ENCODE measurements around the gene TCEAL9.
"Not testable (repeated sequence)": the region's sequence is repeated elsewhere in the genome, so short reads cannot be mapped to it uniquely, and the experiment has no call there.

The TCEAL9 gene

GRCh38 chrX:103369479-103369878, 13.2 kb downstream of the TCEAL9 start:
- DNase-seq = no peak
- in situ Hi-C loops (cut with MboI; ENCODE audit: low pct_unique_long_range_greater_than_20kb, low sequenced_read_pairs) = no loop called here

- in situ Hi-C loops (cut with MboI; ENCODE audit: low pct_unique_long_range_greater_than_20kb, low sequenced_read_pairs) = no loop called here
These were observed 16.6 kb downstream of the TCEAL9 start for GRCh38 chrX:103372886-103373285.

GRCh38 chrX:103373581-103373980, 17.3 kb downstream of the TCEAL9 start:
- in situ Hi-C loops (cut with MboI; ENCODE audit: low pct_unique_long_range_greater_than_20kb, low sequenced_read_pairs) = no loop called here
- DNase-seq = no peak

More at GRCh38 chrX:103372886-103373285, 16.6 kb downstream of the TCEAL9 start:
- no peak for DNase-seq

DNA sequence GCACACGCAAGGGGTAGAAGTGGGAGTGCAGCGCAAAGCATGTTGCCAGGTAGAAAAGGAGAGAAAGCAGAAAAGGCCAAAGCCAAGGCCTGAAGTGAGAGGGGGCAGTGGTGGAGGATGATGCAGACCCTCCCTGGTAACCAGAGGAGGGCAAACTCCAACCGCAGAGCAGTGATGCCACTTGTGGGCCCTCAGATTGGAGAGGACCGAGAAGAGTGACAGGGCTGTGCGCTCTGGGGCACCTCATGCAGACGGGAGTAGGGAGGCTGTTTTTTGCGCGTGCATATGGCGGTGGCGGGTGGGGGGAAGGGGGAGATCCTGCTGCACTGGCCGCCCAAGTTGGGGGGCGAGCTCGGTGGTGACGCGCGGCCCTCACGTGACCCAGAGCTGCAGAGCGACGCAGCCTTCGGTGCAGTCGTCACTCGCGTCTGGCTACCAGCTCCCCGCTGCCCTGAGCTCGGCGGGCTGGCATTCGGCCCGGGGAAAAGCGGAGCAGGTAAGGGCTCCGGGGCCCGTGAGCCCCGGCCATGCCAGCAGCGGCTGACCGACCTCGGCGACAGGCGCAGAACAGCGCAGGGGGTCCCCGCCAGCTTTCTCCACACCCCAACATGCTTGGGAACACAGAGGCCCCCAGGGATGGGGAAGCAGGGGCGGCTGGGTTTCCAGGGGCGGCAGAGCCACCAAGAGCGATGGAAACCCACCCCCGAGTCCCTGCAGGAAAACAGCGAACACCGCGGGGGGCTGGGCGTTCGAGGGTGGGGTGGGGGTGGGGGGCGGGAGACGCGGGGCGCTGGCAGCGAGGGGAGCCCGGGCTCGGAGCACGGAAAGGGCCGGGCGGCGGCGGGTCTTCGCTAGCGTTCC, 20.0 kb downstream of the TCEAL9 start, which contains the start of gene BEX3:
BEX3 (plus strand) TSS at position 421 of the 861 bp plus-strand sequence. CDS start 984 bp downstream, outside the sequence.
- peak; percentile 65 for DNase-seq
- in situ Hi-C loops (cut with MboI; ENCODE audit: low pct_unique_long_range_greater_than_20kb, low sequenced_read_pairs) = no loop called here

GRCh38 chrX:103376979-103377324, 20.6 kb downstream of the TCEAL9 start:
- in situ Hi-C loops (cut with MboI; ENCODE audit: low pct_unique_long_range_greater_than_20kb, low sequenced_read_pairs) = no loop called here
- no peak for DNase-seq

GRCh38 chrX:103378990-103379389, 22.7 kb downstream of the TCEAL9 start:
- in situ Hi-C loops (cut with MboI; ENCODE audit: low pct_unique_long_range_greater_than_20kb, low sequenced_read_pairs) = no loop called here
- no peak for DNase-seq

- in situ Hi-C loops (cut with MboI; ENCODE audit: low pct_unique_long_range_greater_than_20kb, low sequenced_read_pairs) = no loop called here
- DNase-seq = no peak
These were observed 26.6 kb downstream of the TCEAL9 start for GRCh38 chrX:103382877-103383276.

DNA sequence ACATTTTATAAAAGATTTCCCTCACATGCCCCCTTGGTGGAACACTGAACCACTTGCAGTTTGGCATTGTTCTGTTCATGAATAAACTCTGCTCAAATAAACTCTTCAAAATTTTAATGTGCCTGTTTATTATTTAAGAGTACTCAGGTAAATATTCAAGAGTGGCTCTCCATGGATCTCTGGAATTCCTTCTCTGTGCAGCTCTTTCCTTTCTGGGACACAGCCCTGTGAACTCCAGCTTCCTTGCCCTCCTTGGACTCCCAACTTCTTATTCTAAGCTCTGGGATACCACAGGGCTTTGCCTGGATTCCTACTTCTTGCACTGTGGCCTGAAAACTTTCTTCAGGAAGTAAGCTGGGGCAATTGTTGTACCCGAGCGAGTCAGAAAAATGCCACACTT, 28.4 kb downstream of the TCEAL9 start:
- no peak for DNase-seq
- in situ Hi-C loops (cut with MboI; ENCODE audit: low pct_unique_long_range_greater_than_20kb, low sequenced_read_pairs) = no loop called here

- in situ Hi-C loops (cut with MboI; ENCODE audit: low pct_unique_long_range_greater_than_20kb, low sequenced_read_pairs); DNase-seq: not testable (repeated sequence)
These were observed 29.1 kb downstream of the TCEAL9 start for GRCh38 chrX:103385283-103385830.

DNA sequence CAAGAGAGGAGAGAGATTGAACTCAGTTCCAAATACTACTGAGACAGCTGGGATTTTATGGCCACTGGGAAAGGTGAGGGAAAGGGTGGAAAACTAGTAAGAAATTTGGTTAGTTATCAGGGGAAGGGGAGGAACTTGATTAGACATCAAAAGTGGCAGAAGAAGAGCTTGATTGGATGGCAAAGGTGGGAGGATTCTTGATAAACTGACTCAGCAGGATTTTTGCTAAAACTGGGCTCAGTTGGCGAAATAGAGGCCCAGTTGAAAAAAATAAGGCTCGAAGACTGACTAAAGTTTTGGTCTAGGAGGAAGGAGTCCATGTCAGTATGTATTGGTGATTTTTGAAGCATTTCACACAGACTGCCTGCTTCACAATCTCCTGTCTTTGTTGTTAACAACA, 30.0 kb downstream of the TCEAL9 start:
- in situ Hi-C loops (cut with MboI; ENCODE audit: low pct_unique_long_range_greater_than_20kb, low sequenced_read_pairs) = no loop called here

DNA sequence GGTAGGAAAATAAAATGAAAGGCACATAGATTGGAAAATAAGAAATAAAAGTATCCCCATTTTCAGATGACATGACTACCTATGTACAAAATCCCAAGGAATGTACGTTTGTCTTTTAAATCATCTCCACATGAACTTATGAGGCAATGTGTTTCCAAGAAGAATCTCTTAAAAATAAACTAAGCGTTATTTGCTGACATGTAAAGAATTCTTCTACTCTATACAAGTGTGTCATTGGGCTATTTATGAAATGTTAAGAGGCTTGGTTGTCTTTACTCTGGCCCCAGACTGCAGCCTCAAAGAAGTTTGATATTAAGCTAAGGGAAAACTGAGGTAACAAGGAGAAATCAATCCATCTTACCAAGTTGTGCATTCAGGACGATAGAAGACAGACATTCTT, 37.2 kb downstream of the TCEAL9 start:
- in situ Hi-C loops (cut with MboI; ENCODE audit: low pct_unique_long_range_greater_than_20kb, low sequenced_read_pairs) = no loop called here

More for the DNA sequence above, 30.0 kb downstream of the TCEAL9 start:
- no peak for DNase-seq

DNA sequence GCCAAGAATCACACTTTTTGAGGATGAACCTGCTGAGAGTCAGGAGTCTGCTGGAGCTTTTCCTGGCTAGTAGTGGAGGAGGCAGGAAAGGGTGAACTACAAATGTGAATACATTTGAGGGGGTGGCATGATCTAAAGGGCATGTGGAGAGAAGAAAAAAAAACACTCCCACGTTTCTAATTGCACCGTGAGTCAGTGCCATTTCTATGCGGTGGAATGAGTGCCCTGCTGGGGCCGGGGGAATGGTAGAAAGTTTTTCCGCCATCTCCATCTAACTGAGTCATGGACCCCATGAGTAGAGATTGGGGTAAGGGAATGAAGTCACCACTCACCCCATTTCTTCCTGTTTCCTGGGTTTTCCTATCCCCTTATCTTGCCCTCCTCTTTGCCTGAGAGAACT, 39.9 kb downstream of the TCEAL9 start:
- DNase-seq = no peak
- in situ Hi-C loops (cut with MboI; ENCODE audit: low pct_unique_long_range_greater_than_20kb, low sequenced_read_pairs) = no loop called here

More for the DNA sequence above, 37.2 kb downstream of the TCEAL9 start:
- DNase-seq = no peak

GRCh38 chrX:103396660-103397059, 40.4 kb downstream of the TCEAL9 start:
- in situ Hi-C loops (cut with MboI; ENCODE audit: low pct_unique_long_range_greater_than_20kb, low sequenced_read_pairs) = no loop called here
- no peak for DNase-seq

DNA sequence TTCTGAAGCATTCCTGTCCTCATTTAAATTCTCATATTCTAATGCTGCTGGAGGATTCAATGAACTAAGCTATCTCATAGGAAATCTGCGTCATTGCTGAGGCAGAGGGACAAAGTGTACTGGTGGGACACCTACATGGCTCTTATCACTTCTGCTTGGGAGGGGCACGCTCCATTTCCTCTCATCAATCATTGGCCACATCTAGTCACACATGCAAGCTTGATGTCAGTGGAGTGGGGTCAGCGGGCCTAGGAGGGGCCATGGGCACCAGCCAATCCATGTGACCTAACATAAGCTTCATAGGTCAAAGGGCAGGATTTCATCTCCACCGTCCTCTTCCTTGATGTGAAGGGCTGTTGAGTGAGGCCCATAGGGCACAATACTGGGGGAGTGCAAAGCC, 41.4 kb downstream of the TCEAL9 start:
- in situ Hi-C loops (cut with MboI; ENCODE audit: low pct_unique_long_range_greater_than_20kb, low sequenced_read_pairs) = no loop called here
- DNase-seq = no peak

GRCh38 chrX:103398421-103398864, 42.1 kb downstream of the TCEAL9 start:
- DNase-seq = no peak
- in situ Hi-C loops (cut with MboI; ENCODE audit: low pct_unique_long_range_greater_than_20kb, low sequenced_read_pairs) = no loop called here

DNA sequence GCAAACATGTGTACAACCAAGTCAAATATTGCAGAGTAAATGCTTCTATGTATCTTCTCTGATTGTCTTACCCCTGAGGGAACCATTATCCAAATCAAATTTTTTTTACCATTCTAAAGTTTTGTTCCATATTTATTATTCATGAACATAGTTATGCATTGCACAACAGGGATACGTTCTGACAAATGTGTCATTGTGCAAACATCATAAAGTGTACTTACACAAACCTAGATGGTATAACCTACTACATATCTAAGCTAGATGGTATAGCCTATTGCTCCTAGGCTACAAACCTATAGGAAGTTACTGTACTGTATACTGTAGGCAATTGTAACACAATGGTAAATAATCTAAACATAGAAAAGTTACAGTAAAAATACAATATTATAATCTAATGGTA, 43.4 kb downstream of the TCEAL9 start:
- in situ Hi-C loops (cut with MboI; ENCODE audit: low pct_unique_long_range_greater_than_20kb, low sequenced_read_pairs) = no loop called here
- no peak for DNase-seq

- in situ Hi-C loops (cut with MboI; ENCODE audit: low pct_unique_long_range_greater_than_20kb, low sequenced_read_pairs) = no loop called here
- DNase-seq = no peak
These were observed 44.6 kb downstream of the TCEAL9 start for GRCh38 chrX:103400931-103401330.

GRCh38 chrX:103404231-103405008, 48.1 kb downstream of the TCEAL9 start:
- peak; percentile 26 for DNase-seq

GRCh38 chrX:103405009-103405333, 48.7 kb downstream of the TCEAL9 start:
- in situ Hi-C loops (cut with MboI; ENCODE audit: low pct_unique_long_range_greater_than_20kb, low sequenced_read_pairs) = no loop called here
- no peak for DNase-seq

More at GRCh38 chrX:103404231-103405008, 48.1 kb downstream of the TCEAL9 start:
- in situ Hi-C loops (cut with MboI; ENCODE audit: low pct_unique_long_range_greater_than_20kb, low sequenced_read_pairs) = no loop called here

DNA sequence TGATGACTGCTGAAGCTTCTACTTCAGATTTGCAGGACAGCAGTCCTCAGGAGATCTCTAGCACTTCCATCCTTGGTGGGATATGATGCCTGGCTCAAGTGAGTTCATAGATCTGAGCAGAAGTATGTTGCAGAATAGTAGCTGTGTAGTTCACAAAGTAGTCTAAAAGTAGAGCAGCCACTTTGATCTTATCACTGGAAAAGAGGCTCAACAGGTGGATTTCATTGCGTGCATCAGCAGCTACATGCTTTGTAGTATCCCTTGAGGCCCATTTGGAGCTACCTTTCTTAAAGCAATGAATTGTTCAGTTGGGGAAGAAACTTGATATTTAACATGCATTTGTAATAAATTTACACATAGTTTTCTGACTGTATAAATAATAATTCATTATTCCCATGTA, 50.0 kb downstream of the TCEAL9 start:
- DNase-seq = no peak
- in situ Hi-C loops (cut with MboI; ENCODE audit: low pct_unique_long_range_greater_than_20kb, low sequenced_read_pairs) = no loop called here
